Activated B cell treated with CpG ODN at 0.5 μM for 24 hours (primary cell): ENCODE results near the gene ACCSL. TPM values are rescaled to one million over a fixed set of nuclear protein-coding genes. Genes with fewer than 3 reads are reported as not detected.

ENCODE experiments used
- ATAC-seq: fragments of 200-7000 bp; cut with Tn5 transposase; one replicate; pipeline ENCODE4 v1.10.0; 2021; ENCODE audit warnings: low read depth, mild to moderate bottlenecking, moderate library complexity
- CTCF ChIA-PET: fragments of 350-600 bp; sonication (Branson Sonifier 250); formaldehyde crosslinking; loops from one replicate; lab custom pipeline; 2021; ENCODE audit warnings: antibody characterized with exemption; lab: Charles Lee
- POLR2A ChIA-PET: fragments of 350-600 bp; sonication (Branson Sonifier 250); formaldehyde crosslinking; loops from one replicate; lab custom pipeline; 2021; ENCODE audit warnings: antibody characterized with exemption; lab: Charles Lee
- DNase-seq: peaks from one replicate; pipeline ENCODE4 v3.0.0; 2022
- H3K27ac Mint-ChIP-seq: one replicate; pipeline ENCODE4 v1.8.0; 2020; ENCODE audit warnings: mixed read lengths
- H3K27me3 Mint-ChIP-seq: one replicate; pipeline ENCODE4 v1.8.0; 2021; ENCODE audit warnings: mixed read lengths
- H3K36me3 Mint-ChIP-seq: one replicate; pipeline ENCODE4 v1.8.0; 2021; ENCODE audit warnings: low read depth, mixed read lengths
- H3K4me1 Mint-ChIP-seq: one replicate; pipeline ENCODE4 v1.8.0; 2021; ENCODE audit warnings: mixed read lengths
- H3K4me3 Mint-ChIP-seq: one replicate; pipeline ENCODE4 v1.8.0; 2020; ENCODE audit warnings: mild to moderate bottlenecking, mixed read lengths
- H3K9me3 Mint-ChIP-seq: one replicate; pipeline ENCODE4 v1.8.0; 2020; ENCODE audit warnings: mixed read lengths
- intact Hi-C: fragments of 100-400 bp; cut with micrococcal nuclease; formaldehyde crosslinking; loops from one replicate; pipeline ENCODE4 v1.15.1; 2024
- total RNA-seq: library from RNA; stranded (reverse); gene quantifications from 2 replicates; pipeline ENCODE4 v1.2.3, GENCODE V29; 2022
- TF ChIP-seq, protein P1 (sequence below): fragments of 200-600 bp; IDR thresholded peaks from one replicate; pipeline ENCODE4 v1.8.0; 2022; ENCODE audit warnings: antibody characterized with exemption, mild to moderate bottlenecking

ACCSL gene
- total RNA-seq, 1 donor from 2014 or later, result not detected

DNA sequence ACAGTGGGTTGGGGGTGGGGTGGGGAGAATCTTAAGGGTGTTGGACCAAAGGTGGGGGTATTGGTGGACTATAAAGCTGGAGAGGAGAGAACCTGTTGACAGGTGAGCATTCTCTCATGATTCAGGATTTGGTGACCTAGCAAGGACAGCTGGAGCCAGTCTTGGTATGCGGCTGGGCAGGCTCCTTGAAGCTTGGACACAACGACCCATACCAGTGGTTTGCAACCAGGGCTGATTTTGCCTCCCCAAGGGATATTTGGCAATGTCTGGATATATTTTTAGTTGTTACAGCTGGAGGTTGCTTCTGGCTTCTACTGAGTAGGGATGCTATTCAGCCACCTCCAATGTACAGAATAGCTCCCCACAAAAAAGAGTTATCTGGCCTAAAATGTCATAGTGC lies 53.3 kb downstream of the ACCSL start:
- Mint-ChIP-seq H3K27me3 (no peaks in the 10 kb centered on the region), H3K4me3 (no peak overlapping the region), H3K27ac (no peak overlapping the region), H3K4me1 (peaks cover 18% of the 10 kb centered on the region), H3K9me3 (no peaks in the 10 kb centered on the region), H3K36me3 (peaks cover 4% of the 10 kb centered on the region)
- intact Hi-C loops, result no loop called here
- DNase-seq (no peak), ATAC-seq (no peak)
- ChIA-PET CTCF (interaction anchor here (0.6 to 1.3 kb wide), 2 partner anchors 9 to 73 kb away, joined by 3 read pairs; no protein-coding TSS in a partner anchor), POLR2A (no interaction called here)
- TF ChIP-seq, protein P1, sequence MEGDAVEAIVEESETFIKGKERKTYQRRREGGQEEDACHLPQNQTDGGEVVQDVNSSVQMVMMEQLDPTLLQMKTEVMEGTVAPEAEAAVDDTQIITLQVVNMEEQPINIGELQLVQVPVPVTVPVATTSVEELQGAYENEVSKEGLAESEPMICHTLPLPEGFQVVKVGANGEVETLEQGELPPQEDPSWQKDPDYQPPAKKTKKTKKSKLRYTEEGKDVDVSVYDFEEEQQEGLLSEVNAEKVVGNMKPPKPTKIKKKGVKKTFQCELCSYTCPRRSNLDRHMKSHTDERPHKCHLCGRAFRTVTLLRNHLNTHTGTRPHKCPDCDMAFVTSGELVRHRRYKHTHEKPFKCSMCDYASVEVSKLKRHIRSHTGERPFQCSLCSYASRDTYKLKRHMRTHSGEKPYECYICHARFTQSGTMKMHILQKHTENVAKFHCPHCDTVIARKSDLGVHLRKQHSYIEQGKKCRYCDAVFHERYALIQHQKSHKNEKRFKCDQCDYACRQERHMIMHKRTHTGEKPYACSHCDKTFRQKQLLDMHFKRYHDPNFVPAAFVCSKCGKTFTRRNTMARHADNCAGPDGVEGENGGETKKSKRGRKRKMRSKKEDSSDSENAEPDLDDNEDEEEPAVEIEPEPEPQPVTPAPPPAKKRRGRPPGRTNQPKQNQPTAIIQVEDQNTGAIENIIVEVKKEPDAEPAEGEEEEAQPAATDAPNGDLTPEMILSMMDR, result no peak

DNA sequence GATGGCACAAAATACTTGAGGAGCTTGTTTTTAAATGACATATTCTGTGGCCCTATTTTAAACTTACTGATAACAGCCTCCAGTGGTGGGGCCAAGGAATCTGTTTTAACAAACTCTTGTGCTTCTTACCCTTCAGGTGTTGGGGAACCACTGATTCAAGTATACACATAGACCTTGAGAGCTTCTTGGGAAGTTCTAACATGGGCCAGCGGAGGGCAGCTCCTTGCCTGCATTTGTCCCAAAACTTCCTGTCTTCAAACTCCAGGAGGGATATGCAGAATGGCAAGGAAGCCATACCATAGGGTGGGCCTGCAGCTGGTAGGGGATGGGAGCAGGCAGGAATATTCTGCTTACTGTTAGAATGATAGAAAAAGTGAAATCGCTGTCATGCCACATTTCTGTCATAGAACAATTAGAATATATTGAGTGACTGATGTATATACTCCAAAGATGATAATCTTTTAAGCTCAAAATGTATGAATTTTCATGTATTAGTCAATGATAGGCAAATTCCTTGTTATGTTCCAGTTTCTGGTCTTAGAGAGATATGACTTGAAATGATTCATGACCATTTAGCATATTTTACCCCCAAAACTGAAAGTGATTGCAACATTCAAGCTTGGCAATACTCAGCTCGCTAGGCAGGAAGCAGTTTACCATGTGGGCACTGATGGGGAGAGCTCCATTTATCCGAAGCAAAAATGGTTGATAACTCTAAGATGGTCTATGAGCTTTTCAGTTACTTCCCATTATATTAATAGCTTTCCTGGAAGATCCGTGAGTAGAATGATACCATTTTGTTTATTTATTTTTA lies 56.9 kb downstream of the ACCSL start:
- Mint-ChIP-seq H3K9me3 (no peaks in the 10 kb centered on the region), H3K27me3 (no peaks in the 10 kb centered on the region), H3K4me1 (peaks cover 10% of the 10 kb centered on the region), H3K4me3 (no peak overlapping the region), H3K27ac (no peak overlapping the region), H3K36me3 (peaks cover 19% of the 10 kb centered on the region)
- ATAC-seq (no peak), DNase-seq (no peak)
- ChIA-PET CTCF (interaction anchor here (0.7 to 4.2 kb wide), 5 partner anchors 9 to 517 kb away, joined by 3 to 38 read pairs (median 3); partner anchors contain the start of gene EXT2), POLR2A (interaction anchor here (0.8 to 1.2 kb wide), 2 partner anchors 10 to 11 kb away, joined by 3 read pairs; partner anchors contain the start of gene EXT2)
- TF ChIP-seq, protein P1, result no peak
- intact Hi-C loops, result no loop called here

DNA sequence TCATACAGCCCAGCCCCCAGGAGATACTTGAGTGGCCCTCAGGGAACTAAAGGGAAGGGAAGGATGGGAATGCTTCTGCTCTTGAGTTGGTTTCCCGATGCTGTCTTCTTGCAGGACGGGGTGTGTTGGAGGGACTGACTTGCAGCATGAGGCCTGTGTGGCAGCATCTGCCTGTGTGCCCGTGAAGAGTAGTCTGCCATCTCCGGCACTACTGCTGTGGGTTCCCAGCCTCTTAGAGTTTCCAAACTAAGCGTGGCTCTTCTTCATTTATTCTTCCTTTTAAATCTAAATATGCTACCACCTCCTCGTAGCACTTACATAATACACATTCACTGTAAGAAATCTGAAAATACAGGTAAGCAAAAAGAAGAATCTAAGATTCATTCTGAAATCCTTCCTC lies 60.5 kb downstream of the ACCSL start:
- H3K9me3 Mint-ChIP-seq, result no peaks in the 10 kb centered on the region
- CTCF ChIA-PET, result no interaction called here
- DNase-seq (no peak), ATAC-seq (no peak)
- peaks cover 33% of the 10 kb centered on the region for H3K36me3 Mint-ChIP-seq
- intact Hi-C loops, result no loop called here
- H3K27me3 Mint-ChIP-seq, result no peaks in the 10 kb centered on the region
- TF ChIP-seq, protein P1, result no peak
- peaks cover 12% of the 10 kb centered on the region for H3K4me1 Mint-ChIP-seq
- H3K4me3 Mint-ChIP-seq, result no peak overlapping the region
- H3K27ac Mint-ChIP-seq, result no peak overlapping the region
- POLR2A ChIA-PET, result no interaction called here

Other genes with a start within 250 kb of the ACCSL start
- 28.3 and 40.5 TPM in 2 replicates for gene ALKBH3, start 167.2 kb upstream of the ACCSL start, total RNA-seq
- not detected in 2 replicates for gene C11orf96, start 105.3 kb upstream of the ACCSL start, total RNA-seq
- 22.4 and 27.0 TPM in 2 replicates for gene ACCS, start 18.3 kb downstream of the ACCSL start, total RNA-seq
- 21.9 and 22.1 TPM in 2 replicates for gene EXT2, start 47.7 kb downstream of the ACCSL start, total RNA-seq